HG03196 (cell line): Measurements from ENCODE around the gene COL5A2.

Experiments used
- ATAC-seq: cut with Tn5 transposase; IDR thresholded peaks from one replicate; pipeline ENCODE4 v1.9.1; 2021; ENCODE audit not compliant: unreplicated experiment

Gene COL5A2

GRCh38 chr2:189150033-189150432, 29.5 kb downstream of the COL5A2 start:
- ATAC-seq = no peak

DNA sequence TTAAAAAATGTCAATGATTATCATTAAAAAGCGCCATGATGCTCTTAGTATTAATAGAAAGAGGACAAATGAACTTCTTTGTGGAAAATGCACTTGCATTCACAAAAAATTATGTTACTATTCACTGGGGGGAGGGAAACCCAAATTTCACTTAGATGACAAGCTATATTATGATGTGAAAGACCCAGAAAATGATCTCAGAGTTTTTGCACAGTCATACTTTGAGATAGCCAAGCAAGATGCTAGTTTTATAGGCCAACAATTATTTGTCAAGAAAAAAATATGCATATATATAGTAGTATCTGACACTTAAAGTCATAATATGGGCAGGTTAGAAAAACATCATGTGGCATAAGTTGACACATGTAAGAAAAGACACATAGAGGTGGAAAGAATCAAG, 31.6 kb downstream of the COL5A2 start:
- ATAC-seq = no peak

GRCh38 chr2:189147361-189147760, 32.2 kb downstream of the COL5A2 start:
- ATAC-seq = no peak

- ATAC-seq = no peak
Observed at GRCh38 chr2:189146553-189146952, 33.0 kb downstream of the COL5A2 start.

DNA sequence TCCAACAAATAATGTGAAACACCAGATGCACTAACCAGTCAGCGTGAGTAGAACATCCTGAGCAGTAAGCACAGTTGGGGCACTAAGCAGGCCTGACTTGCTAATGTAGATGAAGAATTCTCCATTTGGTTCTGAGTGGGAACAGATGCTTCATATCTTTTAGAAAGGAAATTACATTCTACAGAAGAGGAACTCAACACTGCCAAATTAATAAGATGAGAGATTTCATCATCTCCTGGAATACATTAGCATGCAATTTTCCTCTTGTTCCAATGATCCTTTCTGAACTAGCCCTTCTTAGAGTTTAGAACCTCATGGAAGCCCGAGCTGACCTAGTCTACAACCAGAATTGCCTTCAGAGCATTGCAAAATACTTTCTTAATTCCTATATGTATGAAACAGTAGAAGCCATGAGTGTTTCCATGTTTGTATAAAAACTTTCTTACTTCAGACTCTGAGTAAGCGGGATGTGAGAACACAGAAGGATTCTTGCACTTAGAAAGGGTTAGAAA, 34.8 kb downstream of the COL5A2 start:
- no peak for ATAC-seq

DNA sequence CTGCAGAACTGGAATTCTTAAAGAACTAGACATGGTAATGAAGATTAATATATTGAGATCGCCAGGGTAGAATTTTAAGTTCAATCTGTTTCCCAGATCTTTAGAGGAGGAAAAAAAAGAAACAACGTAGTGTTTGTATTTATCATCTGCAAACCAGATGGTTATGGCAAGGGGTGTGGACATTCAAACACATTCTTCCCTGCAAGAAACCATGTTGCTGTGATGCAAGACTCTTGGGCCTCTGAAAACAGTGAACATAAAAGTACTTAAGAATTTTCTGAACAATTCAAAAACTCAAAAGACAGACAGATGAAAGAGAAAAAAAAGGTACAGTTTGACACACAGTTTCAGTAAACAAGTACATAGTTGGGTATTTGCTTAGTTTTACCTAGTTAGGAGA, 35.6 kb downstream of the COL5A2 start:
- no peak for ATAC-seq

GRCh38 chr2:189142893-189143759, 36.4 kb downstream of the COL5A2 start:
- peak; percentile 99 for ATAC-seq

DNA sequence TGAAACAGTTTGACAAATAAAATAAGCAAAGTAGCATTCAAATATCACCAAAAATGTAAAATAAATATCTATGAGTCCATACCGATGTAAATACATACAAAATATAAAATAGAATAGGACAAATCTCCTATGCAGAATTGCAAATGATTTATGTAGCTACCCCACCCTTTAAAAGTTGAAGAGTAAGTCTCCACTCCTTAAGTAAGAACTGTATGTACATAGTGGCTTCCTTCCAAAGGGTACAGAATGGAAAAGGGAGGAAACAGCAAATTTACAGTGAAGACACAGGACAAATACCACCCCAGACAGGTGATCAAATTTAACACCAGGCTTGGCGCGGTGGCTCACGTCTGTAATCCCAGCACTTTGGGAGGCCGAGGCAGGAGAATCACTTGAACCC, 40.8 kb downstream of the COL5A2 start:
- ATAC-seq = no peak

- no peak for ATAC-seq
Observed at GRCh38 chr2:189137519-189137918, 42.0 kb downstream of the COL5A2 start.

DNA sequence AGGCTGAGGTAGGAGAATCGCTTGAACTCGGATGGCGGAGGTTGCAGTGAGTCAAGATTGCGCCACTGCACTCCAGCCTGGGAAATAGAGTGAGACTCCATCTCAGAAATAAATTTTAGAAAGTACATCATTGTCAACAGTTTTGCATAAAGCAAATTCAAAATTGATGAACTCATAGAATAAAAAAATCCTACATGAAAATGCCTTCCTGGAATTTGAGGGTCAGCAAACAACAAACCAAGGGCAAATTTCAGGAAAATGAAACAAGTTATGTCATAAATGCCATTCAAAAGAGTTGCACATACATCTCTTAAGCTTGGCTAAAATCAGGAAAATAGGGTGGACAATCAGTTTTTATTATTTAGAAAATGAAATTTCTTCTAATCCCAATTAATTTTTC, 45.1 kb downstream of the COL5A2 start:
- ATAC-seq = no peak

DNA sequence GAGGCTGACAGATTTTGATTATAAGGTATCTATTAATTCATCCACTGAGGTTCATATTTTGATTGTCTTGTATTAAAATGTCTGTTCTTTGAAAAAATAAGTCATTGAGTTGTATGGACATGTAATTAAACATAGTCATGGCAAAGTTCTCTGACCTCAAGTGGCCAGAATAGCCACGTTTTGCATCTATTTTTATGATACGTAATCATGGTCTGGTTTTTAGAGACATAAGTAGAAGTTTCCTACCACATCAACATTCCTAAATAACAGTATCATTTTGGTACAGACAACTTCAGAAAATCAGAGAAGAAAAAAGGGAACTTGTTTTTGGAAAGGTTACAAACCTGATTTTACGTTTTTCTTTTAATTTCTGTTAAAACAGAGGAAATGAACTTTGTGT, 47.6 kb downstream of the COL5A2 start:
- ATAC-seq = no peak

GRCh38 chr2:189129971-189130370, 49.6 kb downstream of the COL5A2 start:
- no peak for ATAC-seq

- no peak for ATAC-seq
Observed at GRCh38 chr2:189128970-189129369, 50.6 kb downstream of the COL5A2 start.

GRCh38 chr2:189127756-189128155, 51.8 kb downstream of the COL5A2 start:
- ATAC-seq = no peak

GRCh38 chr2:189125195-189125594, 54.4 kb downstream of the COL5A2 start:
- ATAC-seq = no peak

DNA sequence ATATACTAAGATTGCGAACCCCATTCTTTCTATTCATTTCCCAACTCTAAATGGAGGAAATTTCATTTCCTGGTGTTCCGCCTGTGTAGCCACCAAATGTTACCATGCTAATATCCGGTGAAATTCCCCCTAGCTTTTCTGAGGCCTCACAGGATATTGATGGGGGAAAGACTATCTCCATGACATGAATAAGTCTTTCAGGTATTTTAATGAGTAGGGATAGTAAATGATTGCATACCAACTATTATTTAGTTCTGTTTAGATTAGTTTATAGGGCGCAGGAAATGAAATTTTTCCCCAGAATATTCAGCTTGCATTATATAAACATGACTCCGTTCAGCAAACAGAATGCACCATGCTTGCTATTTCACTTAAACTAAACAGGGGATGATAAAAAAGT, 55.4 kb downstream of the COL5A2 start:
- ATAC-seq = no peak

- no peak for ATAC-seq
Observed at GRCh38 chr2:189118386-189118785, 61.2 kb downstream of the COL5A2 start.

DNA sequence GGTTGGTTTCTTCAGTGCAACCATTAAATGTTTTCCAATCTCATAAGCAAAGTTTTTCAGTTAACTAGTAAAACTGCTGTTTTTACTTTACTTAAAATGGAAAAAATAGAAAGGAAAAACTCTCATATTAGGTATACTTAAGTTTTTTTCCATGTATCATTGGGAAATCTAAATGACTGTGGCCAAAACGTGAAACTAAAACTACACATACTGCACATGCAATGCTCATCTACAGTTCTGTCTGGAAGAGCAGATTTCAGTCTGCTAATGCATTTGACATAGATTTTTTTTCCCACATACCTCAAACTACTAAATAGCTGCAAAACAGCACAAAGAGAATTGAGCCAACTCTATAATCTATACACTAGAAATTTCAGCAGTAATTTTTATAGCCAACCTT, 62.6 kb downstream of the COL5A2 start:
- ATAC-seq = no peak

DNA sequence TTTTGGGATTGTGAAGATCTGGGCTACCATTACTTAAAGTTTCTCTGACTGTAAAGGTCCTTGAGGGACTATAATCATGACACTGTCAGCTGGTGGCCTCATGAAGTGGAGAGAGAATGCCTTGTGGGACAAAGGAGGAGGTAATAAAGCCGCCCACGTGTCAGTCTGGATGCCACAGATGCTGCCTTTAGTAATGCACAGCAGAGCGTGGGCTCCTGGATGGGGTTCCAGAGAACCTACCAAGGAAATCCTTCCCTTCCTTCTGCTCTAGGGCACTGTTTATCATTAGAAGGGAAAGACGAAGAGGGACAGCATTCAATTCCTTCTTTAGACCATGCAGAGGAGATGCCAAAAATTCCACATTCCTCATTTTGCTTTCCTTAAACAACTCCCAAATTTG, 63.5 kb downstream of the COL5A2 start:
- ATAC-seq = no peak

DNA sequence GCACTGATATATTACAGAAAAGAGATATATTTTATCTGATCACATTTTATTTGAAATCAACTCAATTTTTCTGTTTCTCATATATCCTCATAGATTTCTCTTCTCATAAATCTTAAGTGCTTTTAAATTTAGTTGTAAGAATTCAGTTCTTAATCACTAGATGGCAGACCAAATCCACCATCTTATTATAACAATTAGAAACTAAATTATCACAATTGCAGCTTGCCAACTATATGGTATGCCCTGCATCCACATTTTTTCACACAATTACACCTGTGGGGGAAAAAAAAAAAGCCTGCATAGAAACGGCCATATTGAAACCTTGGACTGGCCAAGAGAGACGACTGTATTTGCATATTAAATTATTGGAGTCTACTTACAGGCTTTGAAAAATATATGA, 64.4 kb downstream of the COL5A2 start:
- ATAC-seq = no peak

DNA sequence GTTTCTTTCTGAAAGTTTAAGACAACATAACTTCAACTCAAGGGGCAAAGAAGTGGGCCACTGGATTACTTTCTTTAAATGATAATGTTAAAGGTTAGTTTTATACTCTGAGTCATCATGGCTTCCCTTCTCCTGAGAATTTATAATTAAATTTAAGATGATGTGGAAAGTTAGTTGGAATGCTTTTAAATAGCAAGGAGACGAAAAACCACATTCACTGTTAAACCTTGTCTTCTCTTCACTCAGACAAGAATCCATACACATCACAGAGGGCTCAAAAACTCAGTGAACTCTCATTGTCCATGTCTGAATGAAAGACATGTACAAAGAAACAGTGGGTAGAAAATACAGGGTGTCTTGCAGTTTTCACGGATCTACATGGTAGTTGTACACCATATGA, 65.6 kb downstream of the COL5A2 start:
- ATAC-seq = no peak

DNA sequence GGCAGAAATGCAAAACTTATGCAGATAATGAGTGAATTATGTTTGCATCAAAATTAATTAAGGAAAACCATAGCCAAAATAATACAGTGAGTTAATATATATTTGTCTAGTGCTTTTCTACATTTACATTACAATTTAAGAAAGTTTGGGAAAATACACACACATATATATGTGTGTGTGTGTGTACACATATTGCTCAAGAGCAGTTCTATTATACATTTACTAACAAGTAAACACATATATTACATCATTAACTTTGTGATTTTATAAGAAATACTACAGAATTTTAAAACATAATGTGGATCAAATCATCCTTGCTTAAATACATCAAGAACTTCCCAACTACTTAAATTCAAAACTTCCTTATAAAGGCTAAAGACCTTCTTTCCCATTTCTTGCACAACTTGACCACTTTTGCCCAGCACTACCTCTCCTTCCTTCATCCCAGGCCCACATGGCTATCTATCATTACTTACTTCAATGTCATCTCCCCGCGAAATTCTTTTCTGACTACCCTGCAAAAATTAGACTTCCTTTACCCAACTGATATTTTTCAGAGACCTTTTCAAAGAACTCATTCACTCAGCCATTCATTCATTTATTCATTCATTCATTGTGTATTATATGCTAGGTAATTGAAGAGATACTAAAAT, 68.4 kb downstream of the COL5A2 start:
- ATAC-seq = no peak
